SH-SY5Y (cell line): ENCODE measurements around the gene MYCN.

ENCODE experiments used
- GATA2 ChIP-seq: IDR thresholded peaks from 2 replicates; pipeline ENCODE4 v1.6.1; 2011; ENCODE audit warnings: mild to moderate bottlenecking, low read depth, low read length
- GATA3 ChIP-seq: IDR thresholded peaks from 2 replicates; pipeline ENCODE4 v1.6.1; 2011; ENCODE audit warnings: low read depth, mild to moderate bottlenecking, low read length, moderate library complexity

The MYCN gene

GRCh38 chr2:15993666-15994065, 53.3 kb downstream of the MYCN start:
- TF ChIP-seq GATA3, result no peak

DNA sequence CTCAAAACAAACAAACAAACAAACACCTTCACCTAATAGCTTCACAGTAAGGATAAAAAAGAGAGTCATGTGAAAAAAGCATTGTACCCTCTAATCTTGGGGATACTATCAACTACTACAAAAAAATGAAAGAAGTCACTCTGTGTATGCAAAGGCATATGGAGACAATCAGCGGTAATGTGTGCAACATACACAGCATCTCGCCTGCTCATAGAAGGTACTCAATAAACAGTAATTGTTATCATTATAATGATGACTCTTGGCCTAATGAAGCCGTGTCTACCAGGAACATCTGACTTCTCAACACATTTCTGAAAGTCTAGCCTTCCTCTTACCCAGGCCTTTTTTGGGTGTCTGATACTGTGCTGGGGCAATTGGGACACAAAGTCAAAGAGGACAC, 55.3 kb downstream of the MYCN start:
- TF ChIP-seq GATA3 (no peak), GATA2 (no peak)
